Spleen (tissue), 7 donors: Measurements from ENCODE around the gene UGT2A2.

ENCODE experiments used
- POLR2A ChIP-seq, 3 donors: fragments of 450-650 bp; IDR thresholded peaks; one replicate each; pipeline ENCODE4 v1.5.1; 2017; ENCODE audit warnings: antibody characterized with exemption in 3 of 3, mild to moderate bottlenecking in 1 of 3
- TF ChIP-seq, protein P1 (sequence below), 11 experiments: fragments of 200-600 bp in 7 of 11; fragments of 450-650 bp in 4 of 11; sonication (generic) in 4 of 11; IDR thresholded peaks in 8 of 11; conservative IDR thresholded peaks in 3 of 11; 1 replicate in 7 of 11; 2 replicates in 4 of 11; pipeline versions ENCODE4 v1.4.0 to v1.8.0; 2016 to 2021; ENCODE audit warnings: antibody characterized with exemption in 11 of 11, inconsistent platforms in 4 of 11, mild to moderate bottlenecking in 1 of 11
- donor health status: DM: no; HTN: no; CAD: no; lungs with moderate emphysema.
- donor health status: DM: no; HTN: no; CAD: no.
- donor health status: DM: no; HTN: no; CAD: no.

- TF ChIP-seq, protein P1, sequence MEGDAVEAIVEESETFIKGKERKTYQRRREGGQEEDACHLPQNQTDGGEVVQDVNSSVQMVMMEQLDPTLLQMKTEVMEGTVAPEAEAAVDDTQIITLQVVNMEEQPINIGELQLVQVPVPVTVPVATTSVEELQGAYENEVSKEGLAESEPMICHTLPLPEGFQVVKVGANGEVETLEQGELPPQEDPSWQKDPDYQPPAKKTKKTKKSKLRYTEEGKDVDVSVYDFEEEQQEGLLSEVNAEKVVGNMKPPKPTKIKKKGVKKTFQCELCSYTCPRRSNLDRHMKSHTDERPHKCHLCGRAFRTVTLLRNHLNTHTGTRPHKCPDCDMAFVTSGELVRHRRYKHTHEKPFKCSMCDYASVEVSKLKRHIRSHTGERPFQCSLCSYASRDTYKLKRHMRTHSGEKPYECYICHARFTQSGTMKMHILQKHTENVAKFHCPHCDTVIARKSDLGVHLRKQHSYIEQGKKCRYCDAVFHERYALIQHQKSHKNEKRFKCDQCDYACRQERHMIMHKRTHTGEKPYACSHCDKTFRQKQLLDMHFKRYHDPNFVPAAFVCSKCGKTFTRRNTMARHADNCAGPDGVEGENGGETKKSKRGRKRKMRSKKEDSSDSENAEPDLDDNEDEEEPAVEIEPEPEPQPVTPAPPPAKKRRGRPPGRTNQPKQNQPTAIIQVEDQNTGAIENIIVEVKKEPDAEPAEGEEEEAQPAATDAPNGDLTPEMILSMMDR (IDR thresholded peaks at IDR 0.05 in 8 of 11, conservative IDR thresholded peaks at IDR 0.05 in 3 of 11): no peak
- TF ChIP-seq POLR2A (IDR thresholded peaks at IDR 0.05): no peak
Measured at GRCh38 chr4:69610484-69610883, 29.0 kb downstream of the UGT2A2 start.
